Stimulated activated CD4-positive, alpha-beta T cell treated with anti-CD3 and anti-CD28 coated beads, Interleukin-4, amount 100 ng/mL, for 24 hours (primary cell): ENCODE data around the gene MACROD2.

Experiments used
- DNase-seq: peaks from one replicate; pipeline ENCODE4 v3.0.0-alpha.2; 2020

Gene MACROD2

GRCh38 chr20:14783766-14784165 lies 788.5 kb downstream of the MACROD2 start:
- no peak for DNase-seq

- no peak for DNase-seq
Observed at GRCh38 chr20:14785065-14785743, 789.9 kb downstream of the MACROD2 start.

- no peak for DNase-seq
Observed at GRCh38 chr20:14790190-14790589, 794.9 kb downstream of the MACROD2 start.

GRCh38 chr20:14790771-14791620 lies 795.7 kb downstream of the MACROD2 start:
- no peak for DNase-seq

- no peak for DNase-seq
Observed at GRCh38 chr20:14792915-14793314, 797.6 kb downstream of the MACROD2 start.

GRCh38 chr20:14799545-14800216 lies 804.4 kb downstream of the MACROD2 start:
- DNase-seq = no peak

- DNase-seq = no peak
Observed at GRCh38 chr20:14800707-14801425, 805.5 kb downstream of the MACROD2 start.

GRCh38 chr20:14801591-14802325 lies 806.4 kb downstream of the MACROD2 start:
- DNase-seq = no peak

GRCh38 chr20:14807224-14807623 lies 811.9 kb downstream of the MACROD2 start:
- DNase-seq = no peak

GRCh38 chr20:14815340-14815739 lies 820.0 kb downstream of the MACROD2 start:
- no peak for DNase-seq

GRCh38 chr20:14816471-14816870 lies 821.2 kb downstream of the MACROD2 start:
- DNase-seq = no peak

- no peak for DNase-seq
Observed at GRCh38 chr20:14817101-14817500, 821.8 kb downstream of the MACROD2 start.

GRCh38 chr20:14820771-14821170 lies 825.5 kb downstream of the MACROD2 start:
- no peak for DNase-seq

- no peak for DNase-seq
Observed at GRCh38 chr20:14821251-14821650, 825.9 kb downstream of the MACROD2 start.

- no peak for DNase-seq
Observed at GRCh38 chr20:14824996-14825395, 829.7 kb downstream of the MACROD2 start.

- DNase-seq = no peak
Observed at GRCh38 chr20:14826543-14827313, 831.4 kb downstream of the MACROD2 start.

GRCh38 chr20:14828459-14828858 lies 833.1 kb downstream of the MACROD2 start:
- DNase-seq = no peak

GRCh38 chr20:14829906-14830305 lies 834.6 kb downstream of the MACROD2 start:
- DNase-seq = no peak

GRCh38 chr20:14830466-14830865 lies 835.1 kb downstream of the MACROD2 start:
- no peak for DNase-seq

- no peak for DNase-seq
Observed at GRCh38 chr20:14830899-14831298, 835.6 kb downstream of the MACROD2 start.

GRCh38 chr20:14832630-14833029 lies 837.3 kb downstream of the MACROD2 start:
- no peak for DNase-seq
